Cerebellar cortex (tissue), 1 donor: ENCODE data around the gene MED27.

ENCODE experiments used
- DNase-seq: peaks from one replicate; pipeline ENCODE4 v3.0.0-alpha.2; 2015; ENCODE audit warnings: low spot score

Gene MED27

GRCh38 chr9:131876486-131876885 is 203.2 kb downstream of the MED27 start:
- no peak for DNase-seq

- DNase-seq = no peak
These were observed 203.7 kb downstream of the MED27 start for GRCh38 chr9:131875828-131876485.

GRCh38 chr9:131874916-131875670 is 204.6 kb downstream of the MED27 start:
- no peak for DNase-seq

GRCh38 chr9:131874447-131874846 is 205.2 kb downstream of the MED27 start:
- DNase-seq = no peak

- no peak for DNase-seq
These were observed 205.7 kb downstream of the MED27 start for GRCh38 chr9:131873891-131874440.

- DNase-seq = no peak
These were observed 206.3 kb downstream of the MED27 start for GRCh38 chr9:131873335-131873734.

- no peak for DNase-seq
These were observed 207.0 kb downstream of the MED27 start for GRCh38 chr9:131872702-131873101.

- no peak for DNase-seq
These were observed 207.7 kb downstream of the MED27 start for GRCh38 chr9:131872006-131872405.

GRCh38 chr9:131870156-131870555 is 209.5 kb downstream of the MED27 start:
- DNase-seq = no peak

GRCh38 chr9:131869348-131869747 is 210.3 kb downstream of the MED27 start:
- no peak for DNase-seq

- DNase-seq = peak; percentile 76
These were observed 210.9 kb downstream of the MED27 start for GRCh38 chr9:131868766-131869165.

GRCh38 chr9:131867611-131868192 is 212.0 kb downstream of the MED27 start:
- DNase-seq = no peak

GRCh38 chr9:131865446-131866195 is 214.0 kb downstream of the MED27 start:
- no peak for DNase-seq

- DNase-seq = no peak
These were observed 215.1 kb downstream of the MED27 start for GRCh38 chr9:131864531-131864930.

GRCh38 chr9:131863306-131863896 is 216.3 kb downstream of the MED27 start:
- no peak for DNase-seq

- DNase-seq = no peak
These were observed 217.4 kb downstream of the MED27 start for GRCh38 chr9:131862261-131862660.

- DNase-seq = no peak
These were observed 219.2 kb downstream of the MED27 start for GRCh38 chr9:131860430-131860829.

GRCh38 chr9:131858147-131858546 is 221.5 kb downstream of the MED27 start:
- DNase-seq = no peak

GRCh38 chr9:131856105-131856504 is 223.6 kb downstream of the MED27 start:
- DNase-seq = no peak

- DNase-seq = peak; percentile 6
These were observed 224.6 kb downstream of the MED27 start for GRCh38 chr9:131854896-131855613.

- no peak for DNase-seq
These were observed 225.3 kb downstream of the MED27 start for GRCh38 chr9:131854334-131854733.
